Right cardiac atrium (tissue), 5 donors: ENCODE data around the gene SHISA9. TPM values are rescaled to one million over a fixed set of nuclear protein-coding genes. Genes with fewer than 3 reads are reported as not detected.

ENCODE experiments used
- ATAC-seq, 2 donors: fragments of 200-7000 bp; cut with Tn5 transposase; one replicate each; pipeline versions ENCODE4 v1.8.0 to v1.9.1; 2020; ENCODE audit warnings: moderate library complexity in 2 of 2, mild to moderate bottlenecking in 1 of 2
- DNase-seq, 3 donors: peaks; one replicate each; pipeline ENCODE4 v3.0.0-alpha.2; 2020
- H3K27ac ChIP-seq: one replicate; pipeline ENCODE4 v1.5.1; 2013; ENCODE audit warnings: mild to moderate bottlenecking, low read length, control low read depth, moderate library complexity
- H3K27me3 ChIP-seq: one replicate; pipeline ENCODE4 v1.6.1; 2013; ENCODE audit not compliant: control insufficient read depth, insufficient read depth
- H3K4me1 ChIP-seq: one replicate; pipeline ENCODE4 v1.6.1; 2013; ENCODE audit warnings: low read length; ENCODE audit not compliant: control insufficient read depth, insufficient read depth
- H3K4me3 ChIP-seq: one replicate; pipeline ENCODE4 v1.5.1; 2013; ENCODE audit warnings: low read length, control low read depth
- H3K9me3 ChIP-seq: one replicate; pipeline ENCODE4 v1.6.1; 2013; ENCODE audit warnings: low read length; ENCODE audit not compliant: control insufficient read depth
- WGBS: extraction: QIAGEN DNeasy Blood & Tissue Kit; methylation state at CpG from one replicate; pipeline ENCODE4 v1.1.7; 2013; 5-methylcytosine and 5-hydroxymethylcytosine counted together
- intact Hi-C, 4 donors: fragments of 100-400 bp; cut with DNase I; formaldehyde crosslinking; loops; one replicate each; pipeline versions ENCODE4 v1.11.0 to v1.14.0; 2022 to 2023
- polyA plus RNA-seq: library from polyadenylated mRNA; stranded (reverse); fragments of 200-250 nt; gene quantifications from one replicate; pipeline ENCODE4 v1.2.3, GENCODE V29; 2013
- total RNA-seq, 4 donors: library from RNA; stranded (reverse); fragmentation: NEBNext Ultra II Directional; extraction: Animal tissue kit (Norgen Biotek cat#: 25700); gene quantifications; one replicate each; pipeline ENCODE4 v1.2.1, GENCODE V29; 2021
- donor health status: healthy with polysubstance abuse.
- donor health status: DM: no; HTN: yes; CAD: no.
- donor health status: DM: no; HTN: no; CAD: no.
- donor health status: DM: no; HTN: yes; CAD: no; lungs with severe emphysema.
- donor health status: DM: yes; HTN: yes; CAD: no.

The SHISA9 gene
- total and polyA plus RNA-seq, 5 donors: 0.28 to 1.8 (median 0.47) TPM

DNA sequence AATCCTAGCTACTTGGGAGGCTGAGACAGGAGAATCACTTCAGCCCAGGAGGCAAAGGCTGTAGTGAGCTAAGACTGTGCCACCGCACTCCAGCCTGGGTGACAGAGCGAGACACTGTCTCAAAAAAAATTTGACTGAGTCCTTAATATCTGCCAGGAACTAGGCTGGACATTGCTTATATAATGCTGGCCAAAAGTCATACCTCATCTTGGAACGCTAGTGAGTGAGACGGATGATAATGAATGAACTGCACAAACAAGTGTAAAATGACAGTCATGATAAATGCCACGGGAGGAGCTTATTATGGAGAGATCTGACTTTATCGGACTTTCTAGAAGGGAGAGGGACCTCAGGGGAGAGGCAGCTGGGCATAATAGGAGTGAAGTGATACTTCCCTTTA, 327.6 kb downstream of the SHISA9 start:
- 57% methylated on average over 6 of the region's 6 CpGs for WGBS
- Histone ChIP-seq H3K4me1 (no peaks in the 10 kb centered on the region), H3K9me3 (no peaks in the 10 kb centered on the region), H3K27ac (no peak overlapping the region), H3K27me3 (no peaks in the 10 kb centered on the region), H3K4me3 (no peak overlapping the region)
- intact Hi-C loops: no loop called here
- ATAC-seq: no peak
- no peak for DNase-seq

DNA sequence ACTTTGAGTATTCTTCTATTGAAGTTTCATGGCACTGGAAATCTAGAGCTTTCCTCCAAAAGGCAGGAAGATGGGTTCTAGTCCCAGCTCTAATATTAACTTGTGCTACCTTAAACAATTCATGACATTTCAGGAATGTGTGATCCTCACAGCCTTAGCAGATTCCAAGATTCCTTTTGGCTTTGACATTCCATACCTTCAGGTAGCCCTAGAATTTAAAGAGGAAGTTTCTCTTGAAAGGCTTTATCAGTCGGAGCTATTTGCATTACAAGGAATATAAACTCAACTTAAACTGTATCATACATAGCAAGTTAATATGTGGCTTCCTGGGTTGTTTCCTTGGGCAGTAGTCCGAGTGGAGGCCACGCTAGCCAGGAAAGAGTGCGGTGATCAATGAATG, 330.0 kb downstream of the SHISA9 start:
- 71% methylated on average over 4 of the region's 4 CpGs for WGBS
- intact Hi-C loops: no loop called here
- H3K4me3 ChIP-seq: no peak overlapping the region

DNA sequence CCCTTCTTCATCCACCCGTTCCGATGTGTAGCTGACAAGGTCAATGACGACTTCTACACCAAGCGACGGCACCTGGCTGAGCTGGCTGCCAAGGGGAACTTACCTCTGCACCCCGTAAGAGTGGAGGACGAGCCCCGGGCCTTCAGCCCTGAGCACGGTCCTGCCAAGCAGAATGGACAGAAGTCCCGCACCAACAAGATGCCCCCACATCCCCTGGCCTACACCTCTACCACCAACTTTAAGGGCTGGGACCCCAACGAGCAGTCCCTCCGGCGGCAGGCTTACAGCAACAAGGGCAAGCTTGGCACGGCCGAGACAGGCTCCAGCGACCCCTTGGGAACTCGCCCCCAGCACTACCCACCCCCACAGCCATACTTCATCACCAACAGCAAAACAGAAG, 333.6 kb downstream of the SHISA9 start:
- H3K4me1 ChIP-seq: no peaks in the 10 kb centered on the region
- ATAC-seq (no peak), DNase-seq (no peak)
- no peaks in the 10 kb centered on the region for H3K9me3 ChIP-seq
- no peak overlapping the region for H3K4me3 ChIP-seq
- no peak overlapping the region for H3K27ac ChIP-seq
- 85% methylated on average over 17 of the region's 17 CpGs for WGBS
- H3K27me3 ChIP-seq: no peaks in the 10 kb centered on the region
- intact Hi-C loops: no loop called here

More for the DNA sequence above, 330.0 kb downstream of the SHISA9 start:
- H3K27ac ChIP-seq: no peak overlapping the region
- DNase-seq (no peak), ATAC-seq (no peak)
- no peaks in the 10 kb centered on the region for H3K9me3 ChIP-seq
- H3K27me3 ChIP-seq: no peaks in the 10 kb centered on the region
- H3K4me1 ChIP-seq: no peaks in the 10 kb centered on the region

DNA sequence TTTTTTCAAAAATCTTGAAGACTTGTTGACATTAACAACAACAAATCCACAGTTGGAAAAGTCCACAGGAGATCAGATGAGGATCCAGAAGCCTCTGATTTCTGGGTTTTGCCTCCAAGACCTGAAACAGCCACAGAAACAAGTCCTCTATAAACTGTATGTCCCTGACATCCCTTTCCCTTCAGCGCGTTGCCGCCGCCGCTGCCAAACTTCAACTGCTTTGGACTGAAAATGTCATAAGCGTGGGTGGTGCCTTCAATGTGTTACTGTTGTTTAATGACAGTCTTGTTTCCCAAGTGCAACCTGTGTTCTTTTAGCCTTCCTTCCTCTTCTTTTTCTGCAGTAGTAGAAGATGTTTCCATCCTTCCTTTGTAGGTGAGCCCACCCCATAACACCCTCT, 334.9 kb downstream of the SHISA9 start:
- WGBS: 93% methylated on average over 6 of the region's 6 CpGs
- Histone ChIP-seq H3K27me3 (no peaks in the 10 kb centered on the region), H3K9me3 (no peaks in the 10 kb centered on the region), H3K4me3 (no peak overlapping the region), H3K27ac (no peak overlapping the region), H3K4me1 (no peaks in the 10 kb centered on the region)
- intact Hi-C loops: no loop called here
- ATAC-seq: no peak
- DNase-seq: no peak

DNA sequence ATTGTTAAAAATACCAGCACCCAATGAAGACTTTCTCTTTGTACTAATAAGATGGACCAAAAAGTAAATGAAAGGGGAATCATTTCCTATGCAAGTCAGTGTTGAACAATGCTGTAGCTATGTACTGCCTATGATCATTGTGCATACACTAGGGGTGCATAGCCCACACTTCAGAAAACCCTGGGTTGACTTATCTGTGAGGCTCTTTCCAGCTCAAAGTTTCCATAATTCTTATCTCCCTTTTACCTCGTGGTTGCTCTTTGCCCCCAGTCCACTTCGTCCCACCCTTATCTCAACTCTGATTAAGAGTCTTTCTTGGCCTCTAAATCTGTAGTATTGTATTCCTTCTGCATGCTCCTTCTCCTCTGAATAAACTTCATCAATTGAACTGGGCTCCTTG, 336.8 kb downstream of the SHISA9 start:
- ATAC-seq: no peak
- no peak for DNase-seq
- no peaks in the 10 kb centered on the region for H3K9me3 ChIP-seq
- no peak overlapping the region for H3K4me3 ChIP-seq
- no peaks in the 10 kb centered on the region for H3K27me3 ChIP-seq
- 11% methylated on average over 2 of the region's 2 CpGs for WGBS
- intact Hi-C loops: no loop called here
- no peak overlapping the region for H3K27ac ChIP-seq
- H3K4me1 ChIP-seq: no peaks in the 10 kb centered on the region

DNA sequence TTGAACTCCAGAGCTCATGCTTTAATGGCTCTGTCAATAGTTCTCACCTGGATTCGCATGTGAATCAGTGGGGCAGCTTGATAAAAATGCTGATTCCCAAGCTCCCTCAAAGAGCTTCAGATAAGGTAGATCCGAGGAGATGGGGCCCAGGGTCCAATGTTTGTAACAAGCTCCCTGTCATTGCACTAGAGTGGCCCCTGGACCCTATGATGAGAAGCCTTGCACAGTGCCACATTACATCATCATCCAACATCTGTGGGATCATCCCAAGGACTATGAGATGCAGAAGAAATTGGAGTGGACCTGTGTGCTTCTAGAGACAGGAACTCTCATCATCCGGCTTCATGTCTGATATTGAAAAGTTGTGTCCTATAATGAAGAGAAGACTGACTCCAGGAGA, 340.8 kb downstream of the SHISA9 start:
- ATAC-seq (no peak), DNase-seq (no peak)
- WGBS: 69% methylated on average over 3 of the region's 3 CpGs
- Histone ChIP-seq H3K9me3 (no peaks in the 10 kb centered on the region), H3K27ac (no peak overlapping the region), H3K4me3 (no peak overlapping the region), H3K4me1 (no peaks in the 10 kb centered on the region), H3K27me3 (no peaks in the 10 kb centered on the region)
- intact Hi-C loops: no loop called here

DNA sequence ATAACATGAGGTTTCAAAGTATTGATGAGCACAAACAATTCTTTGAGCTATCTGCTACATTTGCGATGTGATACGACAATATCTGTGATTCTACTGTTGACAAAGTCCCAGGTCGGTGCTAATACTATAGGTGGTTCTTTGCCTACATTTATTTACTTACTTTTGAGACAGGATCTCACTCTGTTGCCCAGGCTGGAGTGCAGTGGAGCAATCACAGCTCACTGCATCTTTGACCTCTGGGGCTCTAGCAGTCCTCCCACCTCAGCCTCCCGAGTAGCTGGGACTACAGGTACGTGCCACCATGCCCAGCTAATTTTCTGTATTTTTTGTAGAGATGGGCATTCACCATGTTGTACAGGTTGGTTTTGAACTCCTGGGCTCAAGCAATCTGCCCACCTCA, 343.4 kb downstream of the SHISA9 start:
- no peaks in the 10 kb centered on the region for H3K4me1 ChIP-seq
- no peaks in the 10 kb centered on the region for H3K27me3 ChIP-seq
- 87% methylated on average over 5 of the region's 5 CpGs for WGBS
- ATAC-seq (no peak), DNase-seq (no peak)
- intact Hi-C loops: no loop called here
- H3K9me3 ChIP-seq: no peaks in the 10 kb centered on the region
- H3K27ac ChIP-seq: no peak overlapping the region
- no peak overlapping the region for H3K4me3 ChIP-seq

DNA sequence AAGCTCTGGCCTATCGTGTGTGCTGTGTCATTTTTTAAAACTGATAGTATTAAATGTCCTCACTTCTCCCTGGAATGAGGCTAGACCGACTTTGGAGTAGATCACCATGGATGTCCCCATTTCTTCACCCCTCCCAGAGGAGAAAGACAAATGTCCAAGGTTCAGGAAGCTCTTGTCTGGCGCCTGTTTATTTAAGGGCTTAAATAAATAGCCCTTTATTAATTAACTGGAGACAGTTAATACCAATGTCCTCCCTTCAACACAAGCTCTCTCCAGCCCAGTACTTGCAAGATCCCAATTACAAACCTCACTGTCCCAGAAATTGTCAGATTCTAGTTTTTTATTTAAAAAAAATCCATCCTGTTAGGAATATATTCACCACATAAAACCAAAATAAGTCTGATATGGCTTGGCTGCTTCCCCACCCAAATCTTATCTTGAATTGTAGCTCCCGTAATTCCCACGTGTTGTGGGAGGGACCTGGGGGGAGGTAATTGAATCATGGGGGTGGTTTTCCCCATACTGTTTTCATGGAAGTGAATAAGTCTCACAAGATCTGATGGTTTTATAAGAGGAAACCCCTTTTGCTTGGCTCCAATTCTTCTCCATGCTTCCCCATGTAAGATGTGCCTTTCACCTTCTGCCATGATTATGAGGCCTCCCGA, 344.4 kb downstream of the SHISA9 start:
- intact Hi-C loops: no loop called here
- Histone ChIP-seq H3K4me1 (no peaks in the 10 kb centered on the region), H3K4me3 (no peak overlapping the region), H3K27ac (no peak overlapping the region), H3K27me3 (no peaks in the 10 kb centered on the region), H3K9me3 (no peaks in the 10 kb centered on the region)
- WGBS: 57% methylated on average over 6 of the region's 6 CpGs
- DNase-seq (no peak), ATAC-seq (no peak)

DNA sequence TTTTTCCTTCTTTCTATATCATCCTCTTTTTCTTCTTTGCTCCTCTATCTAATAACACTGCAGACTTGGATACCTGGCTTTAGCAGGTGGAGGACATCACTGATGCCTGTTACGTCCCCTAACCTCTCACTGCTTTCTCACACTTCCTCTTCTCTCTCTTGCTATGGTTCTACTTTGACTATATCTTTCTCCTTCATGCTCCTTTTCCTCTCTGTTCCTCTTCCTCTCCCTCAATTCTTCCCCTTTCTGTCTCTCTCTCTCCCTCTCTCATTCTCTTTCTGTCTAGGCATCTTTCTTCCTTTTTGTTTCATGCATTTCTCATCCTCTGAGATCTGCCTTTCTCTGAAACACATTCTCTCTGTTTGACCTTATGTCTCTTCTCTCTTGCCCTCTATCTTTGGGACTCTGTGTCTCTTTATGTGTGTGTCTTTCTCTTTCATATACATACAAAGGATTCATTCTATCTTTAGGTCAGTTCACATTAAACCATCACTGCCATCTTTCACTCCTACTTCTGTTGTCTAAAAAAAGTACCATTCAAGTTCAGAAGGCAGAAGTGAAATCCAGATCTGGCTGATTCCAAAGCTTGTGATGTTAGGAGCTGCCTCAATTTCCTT, 353.7 kb downstream of the SHISA9 start:
- no peak for ATAC-seq
- H3K27me3 ChIP-seq: no peaks in the 10 kb centered on the region

DNA sequence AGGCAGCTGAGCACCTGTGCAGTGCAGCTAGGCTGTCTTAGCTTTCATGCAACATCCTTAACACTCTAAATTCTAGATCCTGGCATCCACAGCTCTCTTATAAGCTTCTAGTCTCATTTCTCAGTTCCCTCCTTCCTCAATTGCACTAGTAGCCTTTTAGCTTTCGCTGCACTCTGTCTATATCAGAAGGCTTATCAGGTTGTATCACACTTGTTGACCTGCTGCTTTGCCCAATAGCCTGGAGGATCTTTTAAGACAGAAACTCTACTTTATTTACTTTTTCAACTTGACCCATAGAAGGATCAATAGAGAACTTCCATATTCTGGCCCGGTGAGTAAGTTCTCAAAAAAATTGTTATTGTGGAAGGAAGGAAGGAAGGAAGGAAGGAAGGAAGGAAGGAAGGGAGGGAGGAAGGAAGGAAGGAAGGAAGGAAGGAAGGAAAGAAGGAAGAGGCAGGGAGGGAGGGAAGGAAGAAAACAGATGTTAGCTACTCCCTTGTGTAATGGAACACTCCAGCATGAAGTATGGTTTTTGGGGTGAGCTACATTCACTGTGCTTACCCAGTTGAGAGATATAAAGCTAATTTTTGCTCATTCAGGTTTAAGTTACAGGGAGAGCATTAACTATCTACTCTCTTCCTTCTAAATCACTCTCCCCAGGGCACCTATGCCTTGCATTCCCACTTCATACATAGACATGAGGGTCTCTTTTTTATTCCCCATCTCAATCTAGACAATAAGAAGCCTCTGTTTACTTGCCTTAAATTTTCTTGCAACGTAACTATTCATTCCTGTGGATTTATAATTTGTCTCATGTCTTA, 361.1 kb downstream of the SHISA9 start:
- no peak for DNase-seq
- 74% methylated on average over 3 of the region's 3 CpGs for WGBS
- intact Hi-C loops: loop anchor here in 1 of 4 donors (10.0 kb wide), 1 partner anchor 62 kb away; no protein-coding TSS in a partner anchor
- no peak overlapping the region for H3K27ac ChIP-seq
- ATAC-seq: no peak
- no peaks in the 10 kb centered on the region for H3K4me1 ChIP-seq
- H3K27me3 ChIP-seq: no peaks in the 10 kb centered on the region
- no peaks in the 10 kb centered on the region for H3K9me3 ChIP-seq
- no peak overlapping the region for H3K4me3 ChIP-seq

More for the DNA sequence above, 353.7 kb downstream of the SHISA9 start:
- Histone ChIP-seq H3K9me3 (peaks cover 2% of the 10 kb centered on the region), H3K4me3 (no peak overlapping the region), H3K4me1 (no peaks in the 10 kb centered on the region), H3K27ac (no peak overlapping the region)
- intact Hi-C loops: no loop called here
- 56% methylated on average over 1 of the region's 1 CpG for WGBS
- no peak for DNase-seq
